Liver (tissue), 9 donors: ENCODE results near the gene HOXB2. TPM values are rescaled to one million over a fixed set of nuclear protein-coding genes. Genes with fewer than 3 reads are reported as not detected.

Experiments
- DNase-seq: peaks from one replicate; pipeline ENCODE4 v3.0.0-alpha.2; 2017; ENCODE audit warnings: low spot score
- H3K27ac ChIP-seq, 2 donors: one replicate each; pipeline ENCODE4 v1.7.0; 2013; ENCODE audit warnings: inconsistent platforms in 2 of 2, low read length in 2 of 2, control low read depth in 1 of 2, low read depth in 1 of 2, mild to moderate bottlenecking in 1 of 2
- H3K27me3 ChIP-seq, 4 donors: one replicate each; pipeline versions ENCODE4 v1.6.1 to v1.7.0; 2013; ENCODE audit warnings: low read length in 3 of 4, inconsistent platforms in 1 of 4, mild to moderate bottlenecking in 1 of 4, moderate library complexity in 1 of 4; ENCODE audit not compliant: control insufficient read depth in 4 of 4, insufficient read depth in 4 of 4
- H3K36me3 ChIP-seq, 4 donors: one replicate each; pipeline versions ENCODE4 v1.6.1 to v1.7.0; 2013; ENCODE audit warnings: low read length in 3 of 4, mild to moderate bottlenecking in 3 of 4, low read depth in 1 of 4, moderate library complexity in 1 of 4; ENCODE audit not compliant: control insufficient read depth in 4 of 4, insufficient read depth in 3 of 4
- H3K4me1 ChIP-seq, 4 donors: one replicate each; pipeline versions ENCODE4 v1.6.1 to v1.7.0; 2013; ENCODE audit warnings: low read length in 3 of 4, mild to moderate bottlenecking in 3 of 4, moderate library complexity in 1 of 4; ENCODE audit not compliant: control insufficient read depth in 4 of 4, insufficient read depth in 4 of 4
- H3K4me3 ChIP-seq, 3 donors: one replicate each; pipeline versions ENCODE4 v1.6.1 to v1.7.0; 2013; ENCODE audit warnings: low read length in 3 of 3, control low read depth in 1 of 3, low read depth in 1 of 3, mild to moderate bottlenecking in 1 of 3
- H3K9ac ChIP-seq, 2 donors: one replicate each; pipeline ENCODE4 v1.7.0; 2013; ENCODE audit warnings: low read length in 2 of 2, mild to moderate bottlenecking in 2 of 2, moderate library complexity in 2 of 2, control low read depth in 1 of 2, low read depth in 1 of 2
- H3K9me3 ChIP-seq, 4 donors: one replicate each; pipeline versions ENCODE4 v1.6.1 to v1.7.0; 2013; ENCODE audit warnings: low read length in 3 of 4; ENCODE audit not compliant: control insufficient read depth in 4 of 4
- FOXA1 ChIP-seq: IDR thresholded peaks from 2 replicates; pipeline ENCODE4 v1.6.1; 2016; ENCODE audit warnings: antibody characterized with exemption
- FOXA2 ChIP-seq: IDR thresholded peaks from 2 replicates; pipeline ENCODE4 v1.6.1; 2016; ENCODE audit warnings: antibody characterized with exemption
- GABPA ChIP-seq, 2 donors: IDR thresholded peaks in 1 of 2; conservative IDR thresholded peaks in 1 of 2; 2 replicates each; pipeline ENCODE4 v1.6.1; 2016; ENCODE audit warnings: antibody characterized with exemption in 2 of 2, mild to moderate bottlenecking in 1 of 2, moderate library complexity in 1 of 2
- HNF4A ChIP-seq, 2 donors: conservative IDR thresholded peaks; 2 replicates each; pipeline ENCODE4 v1.6.1; 2016; ENCODE audit warnings: antibody characterized with exemption in 2 of 2, mild to moderate bottlenecking in 2 of 2
- HNF4G ChIP-seq: IDR thresholded peaks from 2 replicates; pipeline ENCODE4 v1.6.1; 2016; ENCODE audit warnings: antibody characterized with exemption
- JUND ChIP-seq, 2 donors: IDR thresholded peaks; 2 replicates each; pipeline ENCODE4 v1.6.1; 2016; ENCODE audit warnings: antibody characterized with exemption in 2 of 2
- NR2F2 ChIP-seq: IDR thresholded peaks from 2 replicates; pipeline ENCODE4 v1.6.1; 2016; ENCODE audit warnings: antibody characterized with exemption
- RAD21 ChIP-seq, 2 donors: IDR thresholded peaks; 2 replicates each; pipeline ENCODE4 v1.6.1; 2016; ENCODE audit warnings: antibody characterized with exemption in 2 of 2, mild to moderate bottlenecking in 2 of 2
- RXRA ChIP-seq, 2 donors: IDR thresholded peaks; 2 replicates each; pipeline ENCODE4 v1.6.1; 2017 to 2018; ENCODE audit warnings: antibody characterized with exemption in 2 of 2, mild to moderate bottlenecking in 1 of 2
- SP1 ChIP-seq: IDR thresholded peaks from 2 replicates; pipeline ENCODE4 v1.6.1; 2018; ENCODE audit warnings: antibody characterized with exemption, mild to moderate bottlenecking
- TAF1 ChIP-seq: conservative IDR thresholded peaks from 2 replicates; pipeline ENCODE4 v1.6.1; 2016; ENCODE audit warnings: antibody characterized with exemption, mild to moderate bottlenecking
- YY1 ChIP-seq: IDR thresholded peaks from 2 replicates; pipeline ENCODE4 v1.6.1; 2016; ENCODE audit warnings: antibody characterized with exemption, mild to moderate bottlenecking
- WGBS: extraction: QIAGEN DNeasy Blood & Tissue Kit; methylation state at CpG from one replicate; pipeline ENCODE4 v1.1.7; 2013; 5-methylcytosine and 5-hydroxymethylcytosine counted together
- polyA plus RNA-seq, 2 donors: library from polyadenylated mRNA; stranded (reverse) in 1 of 2; unstranded in 1 of 2; fragments of 200-250 nt in 1 of 2; fragments of >200 nt in 1 of 2; fragmentation: Nextera tagmentation in 1 of 2; extraction: Ambion mirVana in 1 of 2; gene quantifications; one replicate each; pipeline versions ENCODE4 v1.2.1 to v1.2.3, GENCODE V29; 2013 to 2015
- total RNA-seq, 2 donors: library from RNA; depleted of rRNA; stranded (reverse); fragments of >200 nt; gene quantifications; one replicate each; pipeline ENCODE4 v1.2.3, GENCODE V29; 2014
- TF ChIP-seq, protein P1 (sequence below): IDR thresholded peaks from 2 replicates; pipeline ENCODE4 v1.6.1; 2016; ENCODE audit warnings: antibody characterized with exemption, mild to moderate bottlenecking
- TF ChIP-seq, protein P2 (sequence below): fragments of 150-350 bp; IDR thresholded peaks from 2 replicates; pipeline ENCODE4 v1.5.1; 2017; ENCODE audit warnings: improper control_type of control experiment, low read depth, low read length; ENCODE audit not compliant: missing input control
- TF ChIP-seq, protein P3 (sequence below): IDR thresholded peaks from 2 replicates; pipeline ENCODE4 v1.6.1; 2016; ENCODE audit warnings: antibody characterized with exemption
- TF ChIP-seq, protein P4 (sequence below): IDR thresholded peaks from 2 replicates; pipeline ENCODE4 v1.6.1; 2016; ENCODE audit warnings: antibody characterized with exemption
- donor health status: healthy.
- donor health status: healthy.
- donor health status: healthy.
- donor health status: healthy.
- donor health status: healthy.

Gene HOXB2
- total and polyA plus RNA-seq, 4 donors: 0.67 to 2.5 (median 1.8) TPM

DNA sequence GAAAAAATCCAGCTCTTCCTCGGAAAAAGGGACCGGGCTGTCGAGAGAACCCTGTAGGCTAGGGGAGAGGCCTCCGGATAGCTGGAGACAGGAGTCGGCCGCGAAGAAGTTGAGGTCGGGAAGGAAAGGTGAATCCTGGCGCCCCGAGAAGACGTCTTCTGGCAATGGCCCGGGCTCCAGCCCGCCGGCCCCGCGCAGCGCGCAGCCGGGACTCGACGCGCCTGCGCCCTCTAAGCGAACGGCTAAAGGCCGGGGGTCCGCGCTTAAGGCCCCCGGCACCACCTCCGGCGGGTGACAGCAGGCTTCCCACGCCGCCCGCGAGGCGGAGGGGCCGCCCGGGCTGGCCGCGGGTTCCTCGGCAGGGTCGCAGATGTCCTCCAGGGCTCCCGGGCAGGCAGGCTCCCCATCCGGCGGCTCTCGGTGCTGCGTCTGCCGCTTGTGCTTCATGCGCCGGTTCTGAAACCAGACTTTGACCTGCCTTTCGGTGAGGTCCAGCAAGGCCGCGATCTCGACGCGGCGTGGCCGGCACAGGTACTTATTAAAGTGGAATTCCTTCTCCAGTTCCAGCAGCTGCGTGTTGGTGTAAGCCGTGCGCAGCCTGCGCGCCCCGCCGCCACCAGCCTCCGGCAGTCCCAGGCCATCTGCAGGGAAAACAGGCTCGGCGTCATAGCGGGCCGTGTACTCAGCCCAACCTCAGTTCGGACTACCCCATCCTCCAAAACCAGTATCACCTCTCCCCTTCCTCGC lies 1.6 kb downstream of the HOXB2 start:
- Histone ChIP-seq H3K9ac (peak overlapping the region in 1 of 2 donors; percentile 58), H3K4me3 (peak overlapping the region; percentile 27 to 57 (median 38)), H3K36me3 (no peaks in the 10 kb centered on the region), H3K9me3 (no peaks in the 10 kb centered on the region), H3K4me1 (peaks cover 0 to 12% (median 3%) of the 10 kb centered on the region in 4 donors), H3K27me3 (peaks cover 2 to 18% (median 3%) of the 10 kb centered on the region in 4 donors), H3K27ac (peak overlapping the region; percentile 61 to 77)
- 3% methylated on average over 72 of the region's 72 CpGs for WGBS
- DNase-seq: peak; percentile 73
- TF ChIP-seq HNF4A (conservative IDR thresholded peaks at IDR 0.05) (peak in 1 of 2 donors; percentile 30), NR2F2 (no peak), JUND (IDR thresholded peaks at IDR 0.05) (no peak), GABPA (IDR thresholded peaks at IDR 0.05 in 1 of 2, conservative IDR thresholded peaks at IDR 0.05 in 1 of 2) (no peak)
- TF ChIP-seq, protein P1, sequence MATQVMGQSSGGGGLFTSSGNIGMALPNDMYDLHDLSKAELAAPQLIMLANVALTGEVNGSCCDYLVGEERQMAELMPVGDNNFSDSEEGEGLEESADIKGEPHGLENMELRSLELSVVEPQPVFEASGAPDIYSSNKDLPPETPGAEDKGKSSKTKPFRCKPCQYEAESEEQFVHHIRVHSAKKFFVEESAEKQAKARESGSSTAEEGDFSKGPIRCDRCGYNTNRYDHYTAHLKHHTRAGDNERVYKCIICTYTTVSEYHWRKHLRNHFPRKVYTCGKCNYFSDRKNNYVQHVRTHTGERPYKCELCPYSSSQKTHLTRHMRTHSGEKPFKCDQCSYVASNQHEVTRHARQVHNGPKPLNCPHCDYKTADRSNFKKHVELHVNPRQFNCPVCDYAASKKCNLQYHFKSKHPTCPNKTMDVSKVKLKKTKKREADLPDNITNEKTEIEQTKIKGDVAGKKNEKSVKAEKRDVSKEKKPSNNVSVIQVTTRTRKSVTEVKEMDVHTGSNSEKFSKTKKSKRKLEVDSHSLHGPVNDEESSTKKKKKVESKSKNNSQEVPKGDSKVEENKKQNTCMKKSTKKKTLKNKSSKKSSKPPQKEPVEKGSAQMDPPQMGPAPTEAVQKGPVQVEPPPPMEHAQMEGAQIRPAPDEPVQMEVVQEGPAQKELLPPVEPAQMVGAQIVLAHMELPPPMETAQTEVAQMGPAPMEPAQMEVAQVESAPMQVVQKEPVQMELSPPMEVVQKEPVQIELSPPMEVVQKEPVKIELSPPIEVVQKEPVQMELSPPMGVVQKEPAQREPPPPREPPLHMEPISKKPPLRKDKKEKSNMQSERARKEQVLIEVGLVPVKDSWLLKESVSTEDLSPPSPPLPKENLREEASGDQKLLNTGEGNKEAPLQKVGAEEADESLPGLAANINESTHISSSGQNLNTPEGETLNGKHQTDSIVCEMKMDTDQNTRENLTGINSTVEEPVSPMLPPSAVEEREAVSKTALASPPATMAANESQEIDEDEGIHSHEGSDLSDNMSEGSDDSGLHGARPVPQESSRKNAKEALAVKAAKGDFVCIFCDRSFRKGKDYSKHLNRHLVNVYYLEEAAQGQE: no peak
- TF ChIP-seq, protein P2, sequence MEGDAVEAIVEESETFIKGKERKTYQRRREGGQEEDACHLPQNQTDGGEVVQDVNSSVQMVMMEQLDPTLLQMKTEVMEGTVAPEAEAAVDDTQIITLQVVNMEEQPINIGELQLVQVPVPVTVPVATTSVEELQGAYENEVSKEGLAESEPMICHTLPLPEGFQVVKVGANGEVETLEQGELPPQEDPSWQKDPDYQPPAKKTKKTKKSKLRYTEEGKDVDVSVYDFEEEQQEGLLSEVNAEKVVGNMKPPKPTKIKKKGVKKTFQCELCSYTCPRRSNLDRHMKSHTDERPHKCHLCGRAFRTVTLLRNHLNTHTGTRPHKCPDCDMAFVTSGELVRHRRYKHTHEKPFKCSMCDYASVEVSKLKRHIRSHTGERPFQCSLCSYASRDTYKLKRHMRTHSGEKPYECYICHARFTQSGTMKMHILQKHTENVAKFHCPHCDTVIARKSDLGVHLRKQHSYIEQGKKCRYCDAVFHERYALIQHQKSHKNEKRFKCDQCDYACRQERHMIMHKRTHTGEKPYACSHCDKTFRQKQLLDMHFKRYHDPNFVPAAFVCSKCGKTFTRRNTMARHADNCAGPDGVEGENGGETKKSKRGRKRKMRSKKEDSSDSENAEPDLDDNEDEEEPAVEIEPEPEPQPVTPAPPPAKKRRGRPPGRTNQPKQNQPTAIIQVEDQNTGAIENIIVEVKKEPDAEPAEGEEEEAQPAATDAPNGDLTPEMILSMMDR: peak; percentile 3

DNA sequence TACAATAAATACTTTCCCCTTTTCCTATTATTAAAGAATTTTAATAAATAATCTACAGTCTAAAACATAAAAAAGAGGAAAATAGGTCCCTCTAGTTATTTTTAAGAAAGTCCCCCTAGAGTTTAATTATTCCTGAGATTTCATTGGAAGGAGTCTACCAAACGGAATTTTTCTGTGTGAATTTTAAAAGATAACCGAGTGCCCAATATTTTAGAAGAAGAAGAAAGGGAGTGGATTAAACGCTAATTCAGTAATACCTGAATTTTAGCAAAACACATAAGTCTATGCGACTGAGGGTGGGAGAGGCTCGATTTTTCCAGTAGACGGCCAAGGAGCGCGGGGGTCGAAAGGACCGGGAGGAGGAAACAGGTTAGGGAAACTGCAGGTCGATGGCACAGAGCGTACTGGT lies 2.2 kb downstream of the HOXB2 start:
- peak overlapping the region; percentile 61 to 77 for H3K27ac ChIP-seq
- WGBS: 6% methylated on average over 12 of the region's 12 CpGs
- no peaks in the 10 kb centered on the region for H3K36me3 ChIP-seq
- DNase-seq: no peak
- H3K9ac ChIP-seq: peak overlapping the region in 1 of 2 donors; percentile 58
- H3K9me3 ChIP-seq: no peaks in the 10 kb centered on the region
- peaks cover 2 to 16% (median 3%) of the 10 kb centered on the region in 4 donors for H3K27me3 ChIP-seq
- H3K4me3 ChIP-seq: peak overlapping the region in 2 of 3 donors; percentile 27 to 57
- peaks cover 0 to 11% (median 3%) of the 10 kb centered on the region in 4 donors for H3K4me1 ChIP-seq
- TF ChIP-seq, protein P3, sequence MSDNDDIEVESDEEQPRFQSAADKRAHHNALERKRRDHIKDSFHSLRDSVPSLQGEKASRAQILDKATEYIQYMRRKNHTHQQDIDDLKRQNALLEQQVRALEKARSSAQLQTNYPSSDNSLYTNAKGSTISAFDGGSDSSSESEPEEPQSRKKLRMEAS: no peak
- TF ChIP-seq, protein P4, sequence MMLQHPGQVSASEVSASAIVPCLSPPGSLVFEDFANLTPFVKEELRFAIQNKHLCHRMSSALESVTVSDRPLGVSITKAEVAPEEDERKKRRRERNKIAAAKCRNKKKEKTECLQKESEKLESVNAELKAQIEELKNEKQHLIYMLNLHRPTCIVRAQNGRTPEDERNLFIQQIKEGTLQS: no peak
- no peak for TF ChIP-seq NR2F2
- no peak for TF ChIP-seq GABPA (IDR thresholded peaks at IDR 0.05 in 1 of 2, conservative IDR thresholded peaks at IDR 0.05 in 1 of 2)
- TF ChIP-seq RXRA (IDR thresholded peaks at IDR 0.05): no peak
- no peak for TF ChIP-seq HNF4G
- TF ChIP-seq, protein P1: no peak
- no peak for TF ChIP-seq YY1
- TF ChIP-seq FOXA1: no peak
- no peak for TF ChIP-seq FOXA2
- TF ChIP-seq, protein P2: no peak
- TF ChIP-seq JUND (IDR thresholded peaks at IDR 0.05): no peak
- no peak for TF ChIP-seq HNF4A (conservative IDR thresholded peaks at IDR 0.05)
- no peak for TF ChIP-seq TAF1
- no peak for TF ChIP-seq SP1
- TF ChIP-seq RAD21 (IDR thresholded peaks at IDR 0.05): no peak
